HEK293 (cell line): ENCODE measurements around the gene NRG2.

ENCODE experiments used
- CTCF ChIP-seq: fragments of 450-650 bp; formaldehyde crosslinking; IDR thresholded peaks from 2 replicates; pipeline ENCODE4 v1.5.1; 2016; ENCODE audit warnings: missing biosample characterization, missing genetic modification characterization
- ZNF280D ChIP-seq: fragments of 450-650 bp; formaldehyde crosslinking; IDR thresholded peaks from 2 replicates; pipeline ENCODE4 v1.5.1; 2016; ENCODE audit warnings: missing biosample characterization, missing genetic modification characterization
- ZSCAN16 ChIP-seq: fragments of 450-650 bp; formaldehyde crosslinking; IDR thresholded peaks from 2 replicates; pipeline ENCODE4 v1.5.1; 2016; ENCODE audit warnings: missing biosample characterization, missing genetic modification characterization
- TF ChIP-seq, protein P1 (sequence below): fragments of 450-650 bp; formaldehyde crosslinking; IDR thresholded peaks from 2 replicates; pipeline ENCODE4 v1.5.1; 2016; ENCODE audit warnings: missing biosample characterization, missing genetic modification characterization, borderline replicate concordance
- TF ChIP-seq, protein P2 (sequence below): fragments of 450-650 bp; formaldehyde crosslinking; IDR thresholded peaks from 2 replicates; pipeline ENCODE4 v1.5.1; 2016; ENCODE audit warnings: missing biosample characterization, missing genetic modification characterization, low read depth

DNA sequence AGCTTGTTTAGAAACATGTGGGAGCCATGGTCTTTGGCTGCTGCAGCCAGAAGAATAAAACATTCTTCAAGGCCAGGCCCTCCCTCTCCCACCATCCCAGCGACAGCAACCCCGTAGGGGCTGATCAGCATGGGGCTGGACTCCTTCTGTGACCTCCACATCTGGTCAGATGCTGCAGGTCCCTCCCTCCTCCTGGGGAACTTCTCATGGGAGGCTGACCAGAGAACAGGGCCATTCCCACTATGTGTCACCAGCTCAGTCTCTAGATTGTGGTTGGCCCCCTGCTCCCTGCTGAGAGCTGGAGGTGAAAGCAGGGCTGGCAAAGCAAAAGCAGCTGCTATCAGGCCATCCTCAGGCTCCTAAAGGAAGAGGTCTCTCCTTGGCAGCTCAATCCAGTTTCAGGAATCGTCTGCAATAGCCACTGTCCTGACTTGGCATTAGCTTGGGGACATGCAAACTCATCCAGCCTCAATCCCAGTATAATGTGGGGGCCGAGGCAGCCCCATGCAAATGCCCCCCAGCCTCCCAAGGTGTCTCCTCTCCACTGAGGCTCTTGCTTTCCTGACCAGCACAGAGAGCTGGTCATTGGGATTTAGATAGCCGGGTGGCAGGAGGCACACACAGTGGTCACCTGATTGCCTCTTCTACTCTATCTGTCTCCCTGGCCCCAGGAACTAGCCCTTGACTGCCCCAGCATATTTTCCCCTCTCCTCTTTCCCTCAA, 81.5 kb downstream of the NRG2 start:
- TF ChIP-seq, protein P1, sequence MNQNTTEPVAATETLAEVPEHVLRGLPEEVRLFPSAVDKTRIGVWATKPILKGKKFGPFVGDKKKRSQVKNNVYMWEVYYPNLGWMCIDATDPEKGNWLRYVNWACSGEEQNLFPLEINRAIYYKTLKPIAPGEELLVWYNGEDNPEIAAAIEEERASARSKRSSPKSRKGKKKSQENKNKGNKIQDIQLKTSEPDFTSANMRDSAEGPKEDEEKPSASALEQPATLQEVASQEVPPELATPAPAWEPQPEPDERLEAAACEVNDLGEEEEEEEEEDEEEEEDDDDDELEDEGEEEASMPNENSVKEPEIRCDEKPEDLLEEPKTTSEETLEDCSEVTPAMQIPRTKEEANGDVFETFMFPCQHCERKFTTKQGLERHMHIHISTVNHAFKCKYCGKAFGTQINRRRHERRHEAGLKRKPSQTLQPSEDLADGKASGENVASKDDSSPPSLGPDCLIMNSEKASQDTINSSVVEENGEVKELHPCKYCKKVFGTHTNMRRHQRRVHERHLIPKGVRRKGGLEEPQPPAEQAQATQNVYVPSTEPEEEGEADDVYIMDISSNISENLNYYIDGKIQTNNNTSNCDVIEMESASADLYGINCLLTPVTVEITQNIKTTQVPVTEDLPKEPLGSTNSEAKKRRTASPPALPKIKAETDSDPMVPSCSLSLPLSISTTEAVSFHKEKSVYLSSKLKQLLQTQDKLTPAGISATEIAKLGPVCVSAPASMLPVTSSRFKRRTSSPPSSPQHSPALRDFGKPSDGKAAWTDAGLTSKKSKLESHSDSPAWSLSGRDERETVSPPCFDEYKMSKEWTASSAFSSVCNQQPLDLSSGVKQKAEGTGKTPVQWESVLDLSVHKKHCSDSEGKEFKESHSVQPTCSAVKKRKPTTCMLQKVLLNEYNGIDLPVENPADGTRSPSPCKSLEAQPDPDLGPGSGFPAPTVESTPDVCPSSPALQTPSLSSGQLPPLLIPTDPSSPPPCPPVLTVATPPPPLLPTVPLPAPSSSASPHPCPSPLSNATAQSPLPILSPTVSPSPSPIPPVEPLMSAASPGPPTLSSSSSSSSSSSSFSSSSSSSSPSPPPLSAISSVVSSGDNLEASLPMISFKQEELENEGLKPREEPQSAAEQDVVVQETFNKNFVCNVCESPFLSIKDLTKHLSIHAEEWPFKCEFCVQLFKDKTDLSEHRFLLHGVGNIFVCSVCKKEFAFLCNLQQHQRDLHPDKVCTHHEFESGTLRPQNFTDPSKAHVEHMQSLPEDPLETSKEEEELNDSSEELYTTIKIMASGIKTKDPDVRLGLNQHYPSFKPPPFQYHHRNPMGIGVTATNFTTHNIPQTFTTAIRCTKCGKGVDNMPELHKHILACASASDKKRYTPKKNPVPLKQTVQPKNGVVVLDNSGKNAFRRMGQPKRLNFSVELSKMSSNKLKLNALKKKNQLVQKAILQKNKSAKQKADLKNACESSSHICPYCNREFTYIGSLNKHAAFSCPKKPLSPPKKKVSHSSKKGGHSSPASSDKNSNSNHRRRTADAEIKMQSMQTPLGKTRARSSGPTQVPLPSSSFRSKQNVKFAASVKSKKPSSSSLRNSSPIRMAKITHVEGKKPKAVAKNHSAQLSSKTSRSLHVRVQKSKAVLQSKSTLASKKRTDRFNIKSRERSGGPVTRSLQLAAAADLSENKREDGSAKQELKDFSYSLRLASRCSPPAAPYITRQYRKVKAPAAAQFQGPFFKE (tag by site-specific recombination) = no peak
- no peak for TF ChIP-seq ZNF280D (tag by site-specific recombination)
- TF ChIP-seq, protein P2, sequence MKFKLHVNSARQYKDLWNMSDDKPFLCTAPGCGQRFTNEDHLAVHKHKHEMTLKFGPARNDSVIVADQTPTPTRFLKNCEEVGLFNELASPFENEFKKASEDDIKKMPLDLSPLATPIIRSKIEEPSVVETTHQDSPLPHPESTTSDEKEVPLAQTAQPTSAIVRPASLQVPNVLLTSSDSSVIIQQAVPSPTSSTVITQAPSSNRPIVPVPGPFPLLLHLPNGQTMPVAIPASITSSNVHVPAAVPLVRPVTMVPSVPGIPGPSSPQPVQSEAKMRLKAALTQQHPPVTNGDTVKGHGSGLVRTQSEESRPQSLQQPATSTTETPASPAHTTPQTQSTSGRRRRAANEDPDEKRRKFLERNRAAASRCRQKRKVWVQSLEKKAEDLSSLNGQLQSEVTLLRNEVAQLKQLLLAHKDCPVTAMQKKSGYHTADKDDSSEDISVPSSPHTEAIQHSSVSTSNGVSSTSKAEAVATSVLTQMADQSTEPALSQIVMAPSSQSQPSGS (tag by site-specific recombination) = no peak
- TF ChIP-seq ZSCAN16 (tag by site-specific recombination) = no peak
- no peak for TF ChIP-seq CTCF (tag by site-specific recombination)
